ENCODE results near the gene APOA5. TPM values are rescaled to one million over a fixed set of nuclear protein-coding genes. Genes with fewer than 3 reads are reported as not detected.

The APOA5 gene
- total and polyA plus RNA-seq, 9 of the 15 experiments (the other 6 are each of a cell fraction or from before 2014, with no cell fraction given), result not detected

- TF ChIP-seq ZNF407 (IDR thresholded peaks at IDR 0.05; ENCODE audit: low read depth) (peak; percentile 98), ZNF174 (CRISPR knock-in tag; IDR thresholded peaks at IDR 0.05) (no peak), MAZ (CRISPR knock-in tag; conservative IDR thresholded peaks at IDR 0.05 in 1 of 2, IDR thresholded peaks at IDR 0.05 in 1 of 2) (peak; percentile 96 to 98), PHF20 (IDR thresholded peaks at IDR 0.05; ENCODE audit: partially characterized antibody) (peak; percentile 88), PCBP1 (IDR thresholded peaks at IDR 0.05; ENCODE audit: low read depth, low read length, poor library complexity, severe bottlenecking) (peak; percentile 54), ZSCAN29 (IDR thresholded peaks at IDR 0.05) (no peak), DMBX1 (CRISPR knock-in tag; IDR thresholded peaks at IDR 0.05; ENCODE audit: borderline replicate concordance) (no peak), JUND (IDR thresholded peaks at IDR 0.05; ENCODE audit: borderline replicate concordance, low read depth, low read length) (peak; percentile 62), JUND (tag; IDR thresholded peaks at IDR 0.05; ENCODE audit: borderline replicate concordance, low read depth, low read length) (peak; percentile 23; the same call in 1 of the 3 replicates), HDAC2 (IDR thresholded peaks at IDR 0.05) (peak; percentile 25; the same call in 1 of the 2 replicates), VEZF1 (CRISPR knock-in tag; IDR thresholded peaks at IDR 0.05) (peak; percentile 84), FOXM1 (IDR thresholded peaks at IDR 0.05; ENCODE audit: low read depth) (no peak), FOXM1 (CRISPR knock-in tag; IDR thresholded peaks at IDR 0.05; ENCODE audit: low read depth) (0 out of 2 replicates have a peak, but pooled peaks have one; percentile 53), NR2C2 (CRISPR knock-in tag; IDR thresholded peaks at IDR 0.05) (no peak), NR2C2 (tag; IDR thresholded peaks at IDR 0.05) (peak; percentile 69), ZNF121 (CRISPR knock-in tag; conservative IDR thresholded peaks at IDR 0.05) (no peak)
- TF ChIP-seq, protein P1, sequence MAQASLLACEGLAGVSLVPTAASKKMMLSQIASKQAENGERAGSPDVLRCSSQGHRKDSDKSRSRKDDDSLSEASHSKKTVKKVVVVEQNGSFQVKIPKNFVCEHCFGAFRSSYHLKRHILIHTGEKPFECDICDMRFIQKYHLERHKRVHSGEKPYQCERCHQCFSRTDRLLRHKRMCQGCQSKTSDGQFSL (CRISPR knock-in tag; IDR thresholded peaks at IDR 0.05), result peak; percentile 65; the same call in 1 of the 2 replicates
- TF ChIP-seq, protein P1 (tag; IDR thresholded peaks at IDR 0.05), result no peak
Measured at GRCh38 chr11:116772443-116773202, 19.1 kb downstream of the APOA5 start, which contains the start of gene BUD13 (continued).

Measured in K562 (cell line).